A673 (cell line): ENCODE data around the gene EVA1C. TPM values are rescaled to one million over a fixed set of nuclear protein-coding genes. Genes with fewer than 3 reads are reported as not detected.

Source experiments
- BruUV-seq: library from RNA; stranded (reverse); fragments of 400-500 nt; replicated peaks from 2 replicates; lab custom pipeline; 2021; lab: Mats Ljungman, UMichigan
- CTCF ChIA-PET: fragments of 300-600 bp; sonication (Branson Sonifier 250); formaldehyde crosslinking; loops from one replicate; lab custom pipeline; 2022; ENCODE audit warnings: antibody characterized with exemption; lab: Charles Lee
- POLR2A ChIA-PET: fragments of 300-600 bp; sonication (Branson Sonifier 250); formaldehyde crosslinking; loops from one replicate; lab custom pipeline; 2022; ENCODE audit warnings: antibody characterized with exemption; ENCODE audit not compliant: low non-redundant PET; lab: Charles Lee
- DNase-seq: peaks from one replicate; pipeline ENCODE4 v3.0.0-alpha.2; 2015; ENCODE audit warnings: low spot score
- H3K27ac ChIP-seq: fragments of 200-600 bp; sonication (generic); 2 replicates; pipeline ENCODE4 v1.5.1; 2016; ENCODE audit warnings: mixed run types, low read depth, mild to moderate bottlenecking, mixed read lengths, antibody characterized with exemption, low read length; ENCODE audit not compliant: poor library complexity, severe bottlenecking
- H3K27me3 ChIP-seq: fragments of 200-600 bp; sonication (generic); replicated peaks from 2 replicates; pipeline ENCODE4 v1.6.1; 2017; ENCODE audit warnings: mixed run types, low read depth, mild to moderate bottlenecking, mixed read lengths, antibody characterized with exemption, low read length; ENCODE audit not compliant: insufficient read depth, poor library complexity
- H3K36me3 ChIP-seq: fragments of 200-600 bp; sonication (generic); 2 replicates; pipeline ENCODE4 v1.6.1; 2016; ENCODE audit warnings: mixed run types, mild to moderate bottlenecking, mixed read lengths, antibody characterized with exemption, low read length; ENCODE audit not compliant: insufficient read depth, poor library complexity, severe bottlenecking
- H3K4me1 ChIP-seq: fragments of 200-600 bp; sonication (generic); 2 replicates; pipeline ENCODE4 v1.6.1; 2017; ENCODE audit warnings: mixed run types, mild to moderate bottlenecking, mixed read lengths, antibody characterized with exemption, low read length; ENCODE audit not compliant: insufficient read depth, poor library complexity, severe bottlenecking
- H3K4me3 ChIP-seq: fragments of 200-600 bp; sonication (generic); 2 replicates; pipeline ENCODE4 v1.5.1; 2016; ENCODE audit warnings: low read depth, mixed run types, mild to moderate bottlenecking, mixed read lengths, low read length; ENCODE audit not compliant: poor library complexity, severe bottlenecking
- H3K9me3 ChIP-seq: fragments of 200-600 bp; sonication (generic); 2 replicates; pipeline ENCODE4 v1.6.1; 2016; ENCODE audit warnings: mixed run types, low read depth, mild to moderate bottlenecking, mixed read lengths, antibody characterized with exemption, low read length; ENCODE audit not compliant: poor library complexity, severe bottlenecking
- EZH2 ChIP-seq: fragments of 200-600 bp; sonication (generic); IDR thresholded peaks from 2 replicates; pipeline ENCODE4 v1.6.1; 2017; ENCODE audit warnings: borderline replicate concordance, low read depth, mild to moderate bottlenecking, mixed read lengths, antibody characterized with exemption, low read length; ENCODE audit not compliant: poor library complexity, severe bottlenecking
- intact Hi-C: fragments of 100-400 bp; cut with micrococcal nuclease; formaldehyde crosslinking; loops from one replicate; pipeline ENCODE4 v1.10.0; 2022; ENCODE audit not compliant: unreplicated experiment
- total RNA-seq: library from RNA; stranded (reverse); gene quantifications from 2 replicates; pipeline ENCODE4 v1.2.3, GENCODE V29; 2021
- TF ChIP-seq, protein P1 (sequence below): fragments of 300-800, 200-600 bp; sonication (generic); conservative IDR thresholded peaks from 2 replicates; pipeline ENCODE4 v1.5.1; 2017; ENCODE audit warnings: low read depth, mild to moderate bottlenecking, antibody characterized with exemption, low read length, moderate library complexity, mixed read lengths

The EVA1C gene
- total RNA-seq, 1 experiment from 2014 or later, result 7.2 TPM

DNA sequence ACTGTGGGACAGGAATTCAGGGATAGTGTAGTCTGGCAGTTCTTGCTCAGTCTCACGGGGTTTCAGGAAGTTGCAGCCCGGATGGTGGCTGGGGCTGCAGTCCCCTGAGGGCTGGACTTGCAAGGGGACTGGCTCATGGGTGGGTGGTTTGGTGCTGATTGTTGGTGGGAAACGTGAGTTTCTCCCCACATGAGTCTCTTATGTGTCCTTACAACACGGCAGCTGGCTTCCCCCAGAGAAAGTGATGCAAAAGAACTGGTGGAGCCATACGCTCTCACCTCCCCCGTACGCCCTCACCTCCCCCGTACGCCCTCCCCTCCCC is 64.9 kb downstream of the EVA1C start:
- peak; percentile 22 for DNase-seq
- Histone ChIP-seq H3K27me3 (no peaks in the 10 kb centered on the region), H3K27ac (no peak overlapping the region), H3K36me3 (no peaks in the 10 kb centered on the region), H3K4me1 (peaks cover 5% of the 10 kb centered on the region), H3K9me3 (no peaks in the 10 kb centered on the region), H3K4me3 (no peak overlapping the region)
- POLR2A ChIA-PET, result interaction anchor here (0.6 kb wide), 1 partner anchor 61 kb away, joined by 4 read pairs; no protein-coding TSS in a partner anchor
- TF ChIP-seq, protein P1, sequence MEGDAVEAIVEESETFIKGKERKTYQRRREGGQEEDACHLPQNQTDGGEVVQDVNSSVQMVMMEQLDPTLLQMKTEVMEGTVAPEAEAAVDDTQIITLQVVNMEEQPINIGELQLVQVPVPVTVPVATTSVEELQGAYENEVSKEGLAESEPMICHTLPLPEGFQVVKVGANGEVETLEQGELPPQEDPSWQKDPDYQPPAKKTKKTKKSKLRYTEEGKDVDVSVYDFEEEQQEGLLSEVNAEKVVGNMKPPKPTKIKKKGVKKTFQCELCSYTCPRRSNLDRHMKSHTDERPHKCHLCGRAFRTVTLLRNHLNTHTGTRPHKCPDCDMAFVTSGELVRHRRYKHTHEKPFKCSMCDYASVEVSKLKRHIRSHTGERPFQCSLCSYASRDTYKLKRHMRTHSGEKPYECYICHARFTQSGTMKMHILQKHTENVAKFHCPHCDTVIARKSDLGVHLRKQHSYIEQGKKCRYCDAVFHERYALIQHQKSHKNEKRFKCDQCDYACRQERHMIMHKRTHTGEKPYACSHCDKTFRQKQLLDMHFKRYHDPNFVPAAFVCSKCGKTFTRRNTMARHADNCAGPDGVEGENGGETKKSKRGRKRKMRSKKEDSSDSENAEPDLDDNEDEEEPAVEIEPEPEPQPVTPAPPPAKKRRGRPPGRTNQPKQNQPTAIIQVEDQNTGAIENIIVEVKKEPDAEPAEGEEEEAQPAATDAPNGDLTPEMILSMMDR, result no peak
- no peak for TF ChIP-seq EZH2
- BruUV-seq, result no TSS peak
- intact Hi-C loops, result no loop called here
- CTCF ChIA-PET, result no interaction called here

DNA sequence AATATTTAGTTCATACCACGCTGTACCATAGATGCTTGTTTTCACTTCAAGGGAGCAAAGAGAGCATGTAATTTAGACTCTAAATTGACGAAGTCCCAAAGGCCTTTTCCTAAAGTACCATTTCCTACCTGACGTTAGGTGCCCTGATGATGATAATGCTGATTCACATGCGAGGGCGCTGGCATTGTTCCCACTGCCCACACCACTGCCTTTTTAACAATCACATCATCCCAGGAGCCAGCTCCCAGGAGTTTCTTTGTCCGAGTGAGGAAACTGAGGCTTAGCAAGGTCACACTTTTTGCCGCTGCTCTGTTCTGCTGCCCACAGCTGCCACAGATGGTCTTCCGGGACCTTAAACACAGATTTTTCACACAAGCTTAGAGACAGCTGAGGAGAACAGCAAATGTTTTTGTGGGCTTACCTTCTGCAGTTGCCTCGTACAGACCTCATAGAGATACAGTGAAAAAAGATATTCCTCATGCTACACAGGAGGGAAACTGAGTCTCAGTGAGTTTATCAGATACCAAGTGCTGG is 69.4 kb downstream of the EVA1C start:
- no TSS peak for BruUV-seq
- H3K4me1 ChIP-seq, result no peaks in the 10 kb centered on the region
- POLR2A ChIA-PET, result no interaction called here
- no peaks in the 10 kb centered on the region for H3K27me3 ChIP-seq
- TF ChIP-seq EZH2, result no peak
- TF ChIP-seq, protein P1, result no peak
- H3K9me3 ChIP-seq, result no peaks in the 10 kb centered on the region
- DNase-seq, result no peak
- intact Hi-C loops, result no loop called here
- no peak overlapping the region for H3K4me3 ChIP-seq
- CTCF ChIA-PET, result no interaction called here
- H3K36me3 ChIP-seq, result no peaks in the 10 kb centered on the region
- H3K27ac ChIP-seq, result no peak overlapping the region

DNA sequence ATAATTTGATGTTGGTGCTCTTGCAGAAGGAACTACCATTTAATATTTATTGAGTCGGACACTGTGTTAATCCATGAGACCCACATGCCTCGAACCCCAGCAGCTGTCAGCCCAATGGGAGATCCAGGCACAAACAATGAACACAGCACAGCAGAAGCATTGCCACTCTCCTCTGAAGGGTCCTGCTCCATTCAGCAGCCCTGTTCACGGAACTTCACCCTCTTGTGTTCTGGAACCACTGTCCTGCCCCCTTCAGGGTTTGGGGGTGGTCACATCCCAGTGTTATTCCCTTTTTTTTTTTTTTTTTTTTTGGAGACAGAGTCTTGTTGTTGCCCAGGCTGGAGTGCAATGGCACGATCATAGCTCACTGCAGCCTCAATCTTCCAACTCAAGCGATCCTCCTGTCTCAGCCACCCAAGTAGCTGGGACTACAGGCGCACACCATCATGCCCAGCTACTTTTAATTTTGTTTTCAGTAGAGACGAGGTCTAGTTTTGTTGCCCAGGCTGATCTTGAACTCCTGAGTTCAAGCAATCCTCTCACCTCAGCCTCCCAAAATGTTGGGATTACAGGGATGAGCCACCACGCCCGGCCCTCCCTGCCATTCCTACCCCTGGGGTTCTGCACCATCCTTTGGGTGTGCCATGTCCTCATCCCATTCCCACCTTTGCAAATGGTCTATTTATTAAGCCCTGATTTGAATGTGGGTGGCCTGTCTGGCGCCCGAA is 70.2 kb downstream of the EVA1C start:
- Histone ChIP-seq H3K27ac (no peak overlapping the region), H3K27me3 (no peaks in the 10 kb centered on the region), H3K9me3 (no peaks in the 10 kb centered on the region), H3K36me3 (no peaks in the 10 kb centered on the region), H3K4me3 (no peak overlapping the region), H3K4me1 (no peaks in the 10 kb centered on the region)
- intact Hi-C loops, result no loop called here
- BruUV-seq, result no TSS peak
- DNase-seq, result no peak
- ChIA-PET CTCF (no interaction called here), POLR2A (no interaction called here)
- no peak for TF ChIP-seq EZH2
- TF ChIP-seq, protein P1, result no peak
